Adipocyte (in vitro differentiated cells): ENCODE measurements around the gene CHD9.
A peak's percentile ranks its signal among the peaks of the same experiment; 100 is the strongest.

Source experiments
- DNase-seq: peaks from one replicate; pipeline ENCODE4 v3.0.0-alpha.2; 2015; ENCODE audit warnings: low read depth
- H3K27me3 ChIP-seq: replicated peaks from 2 replicates; pipeline ENCODE4 v1.7.0; 2013; ENCODE audit warnings: mild to moderate bottlenecking, low read length, moderate library complexity; ENCODE audit not compliant: control insufficient read depth, insufficient read depth
- H3K36me3 ChIP-seq: 2 replicates; pipeline ENCODE4 v1.7.0; 2013; ENCODE audit warnings: low read length, mild to moderate bottlenecking, moderate library complexity; ENCODE audit not compliant: control insufficient read depth, insufficient read depth, severe bottlenecking
- H3K4me1 ChIP-seq: 2 replicates; pipeline ENCODE4 v1.7.0; 2013; ENCODE audit warnings: mild to moderate bottlenecking, low read length, moderate library complexity; ENCODE audit not compliant: control insufficient read depth, insufficient read depth
- H3K4me3 ChIP-seq: 2 replicates; pipeline ENCODE4 v1.7.0; 2013; ENCODE audit warnings: mild to moderate bottlenecking, low read length, moderate library complexity
- H3K9ac ChIP-seq: 2 replicates; pipeline ENCODE4 v1.7.0; 2013; ENCODE audit warnings: mild to moderate bottlenecking, low read length, moderate library complexity
- H3K9me3 ChIP-seq: 2 replicates; pipeline ENCODE4 v1.7.0; 2013; ENCODE audit warnings: mild to moderate bottlenecking, low read length, moderate library complexity; ENCODE audit not compliant: control insufficient read depth

Gene CHD9

GRCh38 chr16:53123747-53124146 lies 69.0 kb downstream of the CHD9 start:
- peak; percentile 72 for DNase-seq
- H3K9me3 ChIP-seq: no peaks in the 10 kb centered on the region
- no peaks in the 10 kb centered on the region for H3K27me3 ChIP-seq
- H3K4me1 ChIP-seq: peaks cover 25% of the 10 kb centered on the region
- H3K9ac ChIP-seq: no peak overlapping the region
- H3K36me3 ChIP-seq: no peaks in the 10 kb centered on the region
- no peak overlapping the region for H3K4me3 ChIP-seq

- no peaks in the 10 kb centered on the region for H3K9me3 ChIP-seq
Observed at GRCh38 chr16:53126390-53126789, 71.6 kb downstream of the CHD9 start.

GRCh38 chr16:53129281-53130158 lies 74.7 kb downstream of the CHD9 start:
- peak overlapping the region; percentile 94 for H3K9ac ChIP-seq
- H3K4me3 ChIP-seq: peak overlapping the region; percentile 88
- peaks cover under 1% of the 10 kb centered on the region for H3K36me3 ChIP-seq
- H3K27me3 ChIP-seq: no peaks in the 10 kb centered on the region
- peaks cover 37% of the 10 kb centered on the region for H3K4me1 ChIP-seq
- no peaks in the 10 kb centered on the region for H3K9me3 ChIP-seq
- DNase-seq: peak; percentile 83

More at GRCh38 chr16:53126390-53126789, 71.6 kb downstream of the CHD9 start:
- no peaks in the 10 kb centered on the region for H3K36me3 ChIP-seq
- H3K9ac ChIP-seq: no peak overlapping the region
- no peak for DNase-seq
- H3K4me3 ChIP-seq: no peak overlapping the region
- H3K4me1 ChIP-seq: peaks cover 37% of the 10 kb centered on the region
- no peaks in the 10 kb centered on the region for H3K27me3 ChIP-seq

- Histone ChIP-seq H3K27me3 (no peaks in the 10 kb centered on the region), H3K36me3 (peaks cover 5% of the 10 kb centered on the region), H3K9ac (peak overlapping the region; percentile 94), H3K9me3 (no peaks in the 10 kb centered on the region), H3K4me1 (peaks cover 37% of the 10 kb centered on the region), H3K4me3 (peak overlapping the region; percentile 88)
- DNase-seq: peak; percentile 98
Observed at GRCh38 chr16:53130159-53131049, 75.6 kb downstream of the CHD9 start.

- peak overlapping the region; percentile 71 for H3K4me3 ChIP-seq
- no peaks in the 10 kb centered on the region for H3K27me3 ChIP-seq
- H3K9me3 ChIP-seq: no peaks in the 10 kb centered on the region
- peaks cover 37% of the 10 kb centered on the region for H3K4me1 ChIP-seq
- peak overlapping the region; percentile 76 for H3K9ac ChIP-seq
- peaks cover 5% of the 10 kb centered on the region for H3K36me3 ChIP-seq
- no peak for DNase-seq
Observed at GRCh38 chr16:53131050-53131362, 76.2 kb downstream of the CHD9 start.

GRCh38 chr16:53131363-53132071 lies 76.7 kb downstream of the CHD9 start:
- Histone ChIP-seq H3K9me3 (no peaks in the 10 kb centered on the region), H3K4me3 (peak overlapping the region; percentile 86), H3K4me1 (peaks cover 37% of the 10 kb centered on the region), H3K9ac (peak overlapping the region; percentile 89), H3K36me3 (peaks cover 5% of the 10 kb centered on the region), H3K27me3 (no peaks in the 10 kb centered on the region)
- DNase-seq: peak; percentile 83

- Histone ChIP-seq H3K9me3 (no peaks in the 10 kb centered on the region), H3K27me3 (no peaks in the 10 kb centered on the region), H3K4me3 (peak overlapping the region; percentile 86), H3K4me1 (peaks cover 37% of the 10 kb centered on the region), H3K9ac (peak overlapping the region; percentile 89), H3K36me3 (peaks cover 9% of the 10 kb centered on the region)
- DNase-seq: peak; percentile 49
Observed at GRCh38 chr16:53132406-53132805, 77.6 kb downstream of the CHD9 start.

- Histone ChIP-seq H3K4me1 (peaks cover 27% of the 10 kb centered on the region), H3K4me3 (no peak overlapping the region), H3K9ac (no peak overlapping the region), H3K27me3 (no peaks in the 10 kb centered on the region), H3K36me3 (peaks cover 12% of the 10 kb centered on the region), H3K9me3 (no peaks in the 10 kb centered on the region)
- no peak for DNase-seq
Observed at GRCh38 chr16:53135329-53135728, 80.5 kb downstream of the CHD9 start.

- Histone ChIP-seq H3K9me3 (no peaks in the 10 kb centered on the region), H3K36me3 (peaks cover 7% of the 10 kb centered on the region), H3K27me3 (no peaks in the 10 kb centered on the region), H3K4me1 (peaks cover 11% of the 10 kb centered on the region), H3K4me3 (no peak overlapping the region), H3K9ac (no peak overlapping the region)
- no peak for DNase-seq
Observed at GRCh38 chr16:53142823-53143568, 88.2 kb downstream of the CHD9 start.

GRCh38 chr16:53147500-53148065 lies 92.8 kb downstream of the CHD9 start:
- no peak overlapping the region for H3K9ac ChIP-seq
- H3K9me3 ChIP-seq: peaks cover 18% of the 10 kb centered on the region
- H3K4me1 ChIP-seq: no peaks in the 10 kb centered on the region
- H3K4me3 ChIP-seq: no peak overlapping the region
- no peaks in the 10 kb centered on the region for H3K27me3 ChIP-seq
- DNase-seq: no peak
- peaks cover 25% of the 10 kb centered on the region for H3K36me3 ChIP-seq
